Measurements from ENCODE around the gene DPF3.

The DPF3 gene

DNA sequence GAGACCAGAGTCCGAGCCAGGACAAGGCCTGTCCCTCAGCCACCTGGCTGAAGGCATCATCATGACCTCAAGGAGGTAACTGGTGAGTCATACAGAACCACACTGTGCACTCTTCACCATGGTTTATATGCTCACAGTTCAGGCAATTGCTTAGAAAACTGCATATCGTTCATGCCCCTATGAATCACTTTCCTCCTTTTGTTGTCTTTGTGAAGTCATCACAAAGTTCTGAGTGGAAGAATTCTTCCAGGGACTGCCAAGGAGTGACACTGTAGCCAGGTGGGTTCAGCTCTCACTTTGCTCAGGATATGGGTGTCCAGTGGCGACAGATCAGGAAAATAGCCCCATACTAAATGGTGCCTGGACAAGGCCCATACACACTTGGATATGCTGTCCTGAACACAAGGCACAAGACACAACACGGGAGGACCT is 92.5 kb downstream of the DPF3 start:
- no peak for DNase-seq (ENCODE audit: low read depth in 2 of 3, low spot score in 2 of 3)

DNA sequence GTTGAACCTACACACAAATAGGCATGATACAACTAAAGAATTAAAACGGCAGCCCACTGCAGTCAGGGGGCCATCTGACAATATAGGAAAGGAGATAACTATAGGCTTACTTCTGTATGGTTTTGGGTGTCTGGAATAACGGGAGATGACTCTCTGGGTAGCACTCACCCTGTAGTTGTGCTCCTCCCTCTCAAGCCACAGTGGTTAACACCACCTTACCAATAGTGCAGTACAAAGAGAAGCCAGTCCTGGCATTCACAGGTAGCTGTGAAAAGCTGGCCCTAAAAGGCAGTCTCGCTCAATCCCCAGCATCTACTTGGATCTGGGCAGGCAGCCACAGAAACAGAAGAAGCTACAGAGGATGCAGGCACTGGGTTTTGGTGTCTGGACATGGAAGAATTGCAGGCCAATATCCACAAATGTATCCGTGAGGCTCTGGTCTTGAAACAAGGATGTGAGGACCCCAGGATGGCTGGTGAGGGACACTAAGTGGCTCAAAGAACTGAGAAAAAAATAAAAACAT is 93.0 kb downstream of the DPF3 start:
- DNase-seq (ENCODE audit: low read depth in 2 of 3, low spot score in 2 of 3), result no peak

DNA sequence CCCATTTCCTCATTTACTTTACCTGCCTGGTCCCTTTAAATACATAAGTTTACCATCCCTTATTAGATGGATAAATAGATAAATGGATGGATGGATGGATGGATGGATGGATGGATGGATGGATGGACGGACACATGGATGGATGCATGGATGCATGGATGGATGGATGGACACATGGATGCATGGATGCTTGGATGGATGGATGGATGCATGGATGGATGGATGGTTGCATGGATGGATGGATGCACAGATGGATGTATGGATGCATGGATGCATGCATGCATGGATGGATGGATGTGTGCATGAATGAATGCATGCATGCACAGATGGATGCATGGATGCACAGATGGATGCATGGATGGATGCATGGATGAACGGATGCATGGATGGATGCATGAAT is 93.6 kb downstream of the DPF3 start:
- DNase-seq (ENCODE audit: low read depth in 2 of 3, low spot score in 2 of 3), result no peak

DNA sequence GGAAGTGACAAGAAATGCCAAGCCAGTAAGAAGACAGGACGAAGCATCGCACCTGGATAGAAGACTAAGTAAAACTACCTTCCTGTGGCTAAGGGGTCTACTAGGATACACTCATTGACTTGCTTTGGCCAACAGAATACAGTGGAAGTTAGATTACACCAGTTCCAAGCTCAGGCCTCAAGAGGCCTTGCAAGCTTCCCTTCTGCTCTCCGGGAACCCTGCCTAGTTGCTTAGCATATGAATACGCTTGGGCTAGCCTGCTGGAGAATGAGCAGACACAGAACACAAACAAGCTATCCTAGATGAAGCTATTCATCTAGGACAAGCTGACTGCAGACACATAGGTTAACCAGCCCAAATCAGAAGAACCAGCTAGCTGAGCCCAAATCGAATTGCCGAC is 97.0 kb downstream of the DPF3 start:
- DNase-seq (ENCODE audit: low read depth in 2 of 3, low spot score in 2 of 3), result no peak

DNA sequence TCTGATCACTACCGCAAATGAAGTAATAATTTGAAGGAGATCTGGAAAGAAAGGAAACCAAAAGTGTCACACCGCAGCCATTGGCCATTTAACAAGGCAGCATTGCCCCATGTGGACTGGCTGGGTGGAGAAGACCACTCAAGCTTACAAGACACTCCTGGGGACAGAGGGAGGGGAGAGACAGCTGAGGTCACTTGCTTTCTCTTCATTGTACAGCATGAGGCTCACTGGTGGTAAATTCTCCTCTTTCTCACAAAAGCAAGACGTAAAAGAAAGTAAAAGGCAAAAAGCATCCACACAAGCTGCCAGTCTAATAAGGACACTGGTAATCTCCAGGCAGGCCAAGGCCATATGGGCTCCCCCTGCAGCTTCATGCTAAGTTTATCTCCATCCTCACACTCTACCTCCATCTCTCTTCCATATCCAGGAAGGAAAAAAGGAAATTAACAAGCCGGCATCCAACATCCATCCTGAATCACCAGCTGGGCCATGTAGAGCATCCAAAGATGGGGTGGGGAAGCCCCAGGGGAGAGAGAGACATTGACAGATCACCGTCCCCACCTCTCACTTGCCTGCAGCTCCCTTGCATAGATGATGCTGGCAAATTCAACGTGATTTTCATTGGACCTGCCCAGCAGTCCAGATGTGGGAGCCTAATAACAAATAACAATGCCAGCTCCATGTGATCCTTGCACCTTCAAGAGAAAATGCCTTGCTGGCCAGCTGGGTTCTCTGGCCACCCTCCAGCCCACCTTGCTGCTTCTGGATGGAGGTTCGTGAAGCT is 100.6 kb downstream of the DPF3 start:
- no peak for DNase-seq (ENCODE audit: low read depth in 2 of 3, low spot score in 2 of 3)

DNA sequence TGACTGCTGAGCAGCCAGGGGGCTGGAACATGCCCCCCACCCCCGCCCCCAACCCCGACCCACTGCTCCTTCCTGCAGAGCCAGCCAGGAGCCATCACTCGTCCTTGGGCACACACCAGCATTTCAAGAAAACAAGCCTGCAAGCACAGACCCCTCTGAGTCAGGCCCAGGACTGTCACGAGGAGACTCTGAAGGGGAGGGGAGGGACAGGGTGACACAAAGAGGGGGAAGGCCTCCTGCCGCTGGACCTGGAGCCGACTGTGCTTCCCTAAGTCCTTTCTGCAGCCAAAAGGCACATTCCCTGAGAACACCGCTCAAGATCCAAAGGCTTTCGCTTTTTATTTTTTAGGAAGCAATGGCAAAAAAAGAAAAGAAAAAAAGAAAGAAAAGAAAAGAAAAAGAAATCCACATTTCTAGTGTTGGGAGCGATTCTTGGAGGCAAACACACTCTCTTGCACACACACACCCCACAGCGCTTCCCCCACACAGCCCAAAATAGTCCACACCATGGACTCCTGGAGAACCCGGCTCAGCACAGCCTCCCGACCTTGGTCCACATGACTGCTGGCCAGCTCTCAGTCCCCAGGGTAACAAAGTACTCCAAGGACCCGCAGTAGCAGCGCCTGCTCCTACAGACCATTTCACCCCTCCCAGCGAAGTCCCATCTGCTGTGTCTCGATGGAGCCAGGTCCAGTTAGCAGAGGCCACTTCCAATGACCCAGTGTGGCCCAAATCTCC is 101.7 kb downstream of the DPF3 start:
- DNase-seq (ENCODE audit: low read depth in 2 of 3, low spot score in 2 of 3), result no peak

DNA sequence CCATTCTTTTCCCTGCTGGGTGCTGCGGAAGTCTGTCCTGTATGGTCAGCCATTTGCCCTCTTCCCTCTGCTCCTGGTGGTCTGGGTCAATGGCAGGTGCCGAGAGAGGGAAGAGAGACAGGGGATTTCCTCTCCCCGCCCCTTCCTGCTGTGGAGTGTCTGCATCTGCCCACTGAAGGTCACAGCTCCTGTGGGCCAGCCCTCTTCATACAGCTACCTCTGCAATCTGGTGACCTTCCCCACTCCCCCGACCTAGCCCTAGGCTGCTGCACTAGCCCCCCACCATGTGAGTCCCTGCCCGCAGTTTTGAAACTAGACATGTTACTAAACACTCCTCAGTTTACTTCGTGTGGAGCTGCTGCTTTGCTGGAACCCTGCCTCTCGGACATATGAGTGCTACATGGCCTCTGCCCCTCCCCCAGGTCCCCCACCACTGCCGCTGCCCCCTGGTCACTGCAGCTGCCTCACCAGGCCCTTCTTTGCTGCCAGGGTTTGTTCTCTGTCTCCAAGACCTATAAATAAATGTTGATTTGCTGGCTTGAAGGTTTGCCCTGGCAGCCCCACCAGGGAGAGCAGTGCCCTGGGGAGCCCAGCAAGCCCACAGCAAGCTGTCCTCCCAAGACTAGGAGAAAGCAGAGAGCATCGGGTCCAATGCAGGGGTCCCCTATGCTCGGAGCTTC is 102.9 kb downstream of the DPF3 start:
- DNase-seq (ENCODE audit: low read depth in 2 of 3, low spot score in 2 of 3), result no peak

DNA sequence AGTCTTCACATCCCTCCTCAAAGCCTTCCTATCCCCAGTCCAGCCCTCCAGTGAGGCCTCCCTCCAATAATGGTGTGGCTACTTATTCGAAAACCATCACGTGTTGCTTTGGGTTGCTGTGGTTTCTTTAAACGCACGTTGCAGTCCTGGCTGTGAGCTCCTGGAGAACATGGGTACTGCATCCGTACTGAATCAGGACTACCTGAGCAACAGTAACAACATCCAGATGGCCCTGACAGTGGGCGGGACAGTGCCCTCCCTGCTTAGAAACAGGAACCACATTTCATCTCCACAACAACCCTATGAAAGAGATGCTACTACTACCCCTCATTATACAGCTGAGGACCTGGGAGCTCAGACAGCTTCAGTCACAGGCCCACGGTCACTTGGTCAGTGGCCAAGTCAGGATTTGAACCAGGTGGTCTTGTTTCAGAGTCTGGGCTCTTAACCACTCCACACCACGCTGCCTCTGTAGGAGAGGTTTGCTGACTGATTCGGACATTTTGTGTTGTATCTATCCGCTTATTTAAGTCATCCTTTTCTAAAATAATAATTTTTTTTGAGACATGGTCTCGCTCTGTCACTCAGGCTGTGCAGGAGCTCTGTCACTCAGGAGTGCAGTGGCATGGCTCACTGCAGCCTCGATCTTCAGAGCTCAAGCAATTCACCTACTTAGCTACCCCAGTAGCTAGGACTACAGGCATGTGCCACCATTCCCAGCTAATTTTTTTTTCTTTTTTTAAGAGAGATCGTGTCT is 104.8 kb downstream of the DPF3 start:
- no peak for DNase-seq (ENCODE audit: low read depth in 2 of 3, low spot score in 2 of 3)

DNA sequence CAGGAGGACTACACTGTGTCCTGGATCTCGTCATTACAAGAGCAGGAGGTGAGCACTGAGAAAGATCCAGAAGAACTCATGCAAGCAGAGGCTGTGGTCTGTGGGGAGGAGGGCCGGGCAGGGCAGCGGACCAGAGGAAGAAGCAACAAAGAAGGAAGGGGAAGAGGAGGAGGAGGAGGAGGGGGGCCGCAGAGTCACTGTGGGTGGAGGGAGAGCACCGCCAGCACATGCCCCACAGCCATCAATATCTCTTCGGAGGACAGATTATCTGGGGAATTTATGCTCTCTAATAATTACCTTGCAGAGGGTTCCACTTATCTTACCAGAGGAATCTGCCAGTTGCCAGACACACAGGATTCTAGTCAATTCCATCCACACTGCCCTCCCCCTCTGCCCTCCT is 105.6 kb downstream of the DPF3 start:
- DNase-seq (ENCODE audit: low read depth in 2 of 3, low spot score in 2 of 3), result no peak

DNA sequence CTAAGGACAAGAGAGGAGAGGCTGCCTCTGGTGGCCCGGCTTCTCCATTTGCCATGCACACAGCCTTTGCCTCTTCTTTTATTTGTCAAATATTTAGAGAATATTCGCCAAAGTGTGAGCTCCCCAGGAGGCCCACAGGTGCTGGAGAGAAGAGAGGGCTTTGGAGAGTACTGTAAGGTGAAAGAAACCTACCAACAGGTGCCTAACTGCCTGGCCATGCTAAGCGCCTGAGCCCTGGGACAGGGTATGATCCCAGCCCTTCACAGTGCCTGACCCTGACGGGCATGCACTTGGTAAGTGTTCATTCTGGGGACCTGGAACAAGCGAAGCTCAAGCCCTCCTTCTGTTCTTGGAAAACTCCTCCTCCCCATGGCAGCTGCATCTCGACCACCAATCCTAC is 106.1 kb downstream of the DPF3 start:
- no peak for DNase-seq (ENCODE audit: low read depth in 2 of 3, low spot score in 2 of 3)

DNA sequence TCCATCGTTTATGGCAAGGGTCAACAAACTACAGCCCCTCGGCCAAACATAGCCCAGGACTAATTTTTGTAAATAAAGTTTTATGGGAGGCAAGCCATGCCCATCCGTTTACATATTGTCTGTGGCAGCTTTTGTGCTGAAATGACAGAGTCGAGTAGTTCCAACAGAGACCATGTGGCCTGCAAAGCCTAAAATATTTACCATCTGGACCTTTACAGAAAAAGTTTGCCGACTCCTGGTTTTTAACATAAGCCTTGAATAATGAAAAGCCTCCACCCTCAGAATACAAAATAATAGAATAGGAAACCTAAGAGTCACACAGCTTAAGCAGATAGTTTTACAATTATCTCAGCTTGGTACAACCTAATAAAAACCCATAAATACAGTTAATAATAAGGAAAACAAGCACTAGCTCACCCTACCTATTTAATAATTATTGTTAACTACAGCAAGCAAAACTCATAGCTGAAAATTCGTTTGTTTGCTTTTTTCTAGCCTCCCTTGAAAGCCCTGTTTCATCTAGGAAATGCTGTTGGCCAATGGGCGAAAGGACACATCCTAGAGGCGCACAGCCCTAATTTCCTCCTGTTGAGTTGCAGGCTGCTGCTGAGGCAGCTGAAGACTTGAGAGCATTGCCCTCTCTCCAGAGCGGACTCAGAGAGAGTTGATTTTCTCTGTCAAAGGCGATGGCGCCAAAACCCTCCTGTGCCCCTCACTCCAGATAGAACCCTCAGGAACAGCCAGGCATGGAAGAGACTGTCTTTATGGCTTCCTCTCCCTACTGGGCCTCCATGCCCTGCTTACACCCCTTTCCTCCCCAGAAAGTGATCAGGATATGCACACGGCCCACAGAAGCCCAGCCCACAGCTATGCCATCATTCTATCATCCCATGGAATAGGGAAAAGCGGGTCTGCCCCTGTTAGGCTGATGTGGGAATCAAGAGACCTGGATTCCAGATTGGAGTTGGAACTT is 107.2 kb downstream of the DPF3 start:
- DNase-seq (ENCODE audit: low read depth in 2 of 3, low spot score in 2 of 3), result no peak

DNA sequence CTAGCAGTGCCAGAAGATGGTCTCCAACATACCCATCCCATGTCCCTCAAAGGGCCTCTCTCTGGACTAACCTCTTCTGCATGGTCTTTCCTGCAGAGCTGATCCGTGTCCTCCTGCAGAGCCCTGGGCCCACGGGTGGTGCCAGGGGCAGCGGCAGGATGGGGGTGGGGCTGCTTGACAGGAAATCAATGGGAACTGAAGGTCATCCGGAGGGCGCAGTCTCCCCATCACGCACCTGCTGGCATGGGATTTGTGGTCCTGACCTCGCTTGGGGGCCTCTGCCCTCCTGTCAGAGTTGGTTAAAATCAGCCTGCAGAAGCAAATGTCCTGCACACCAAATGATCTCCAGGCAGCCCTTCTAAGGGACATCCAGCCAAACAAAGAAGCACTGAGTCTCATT is 110.2 kb downstream of the DPF3 start:
- DNase-seq (ENCODE audit: low read depth in 2 of 3, low spot score in 2 of 3), result no peak

DNA sequence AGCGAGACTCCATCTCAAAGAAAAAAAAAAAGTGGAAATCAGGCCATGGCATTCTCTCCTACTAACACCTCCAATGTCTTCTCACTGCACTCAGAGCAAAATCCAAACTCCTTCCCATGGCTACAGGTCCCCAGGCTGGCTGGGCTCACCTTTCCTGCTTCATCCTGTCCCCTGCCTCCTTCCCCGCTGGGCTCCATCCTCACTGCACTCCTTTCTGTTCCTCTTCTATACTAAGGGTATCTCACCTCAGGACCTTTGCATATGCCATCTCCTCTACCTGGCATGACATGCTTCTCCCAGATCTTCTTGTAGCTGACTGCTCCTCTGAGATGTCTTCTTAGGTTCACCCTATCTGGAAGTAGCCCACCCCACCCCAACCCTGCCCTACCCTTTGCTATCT is 111.1 kb downstream of the DPF3 start:
- DNase-seq (ENCODE audit: low read depth in 2 of 3, low spot score in 2 of 3), result no peak

DNA sequence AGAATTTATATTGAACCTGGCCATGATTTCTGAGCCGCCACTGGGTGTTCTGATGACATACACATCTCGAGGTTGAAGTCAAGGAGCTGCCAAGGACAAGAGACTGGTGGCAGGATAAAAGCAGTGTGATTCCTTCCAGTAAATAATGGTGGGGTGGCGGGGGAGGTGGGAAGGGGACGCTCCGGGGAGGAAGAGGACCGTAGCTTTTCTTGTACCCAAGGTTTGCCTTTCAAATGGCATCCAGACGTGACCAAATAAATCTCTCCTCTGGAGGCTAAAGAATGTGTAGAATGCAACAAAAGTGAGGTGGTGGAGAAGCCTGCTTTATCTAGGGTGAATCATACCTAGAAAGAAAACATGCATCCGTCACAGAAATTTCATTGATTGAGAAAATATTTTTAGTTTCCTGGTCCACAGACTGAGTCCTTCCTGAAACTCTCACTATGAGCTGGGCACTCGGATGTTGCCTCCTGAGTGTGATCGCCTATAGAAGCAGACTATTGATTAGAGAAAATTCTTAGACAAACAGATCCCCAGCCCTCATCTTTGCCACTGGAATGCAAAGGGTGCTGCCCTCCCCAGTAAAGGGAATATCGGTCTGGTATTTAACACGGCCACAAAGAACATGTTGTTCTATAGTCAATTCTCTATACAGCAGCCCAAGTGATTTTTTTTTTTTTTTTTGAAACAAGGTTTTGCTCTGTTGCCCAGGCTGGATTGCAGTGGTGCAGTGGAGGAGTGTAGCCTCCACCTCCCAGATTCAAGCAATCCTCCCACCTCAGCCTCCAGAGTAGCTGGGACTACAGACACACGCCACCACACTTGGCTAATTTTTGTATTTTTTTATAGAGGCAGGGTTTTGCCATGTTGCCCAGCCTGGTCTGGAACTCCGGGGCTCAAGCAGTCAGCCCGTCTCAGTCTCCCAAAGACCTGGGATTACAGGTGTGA is 112.1 kb downstream of the DPF3 start:
- DNase-seq (ENCODE audit: low read depth in 2 of 3, low spot score in 2 of 3), result no peak

DNA sequence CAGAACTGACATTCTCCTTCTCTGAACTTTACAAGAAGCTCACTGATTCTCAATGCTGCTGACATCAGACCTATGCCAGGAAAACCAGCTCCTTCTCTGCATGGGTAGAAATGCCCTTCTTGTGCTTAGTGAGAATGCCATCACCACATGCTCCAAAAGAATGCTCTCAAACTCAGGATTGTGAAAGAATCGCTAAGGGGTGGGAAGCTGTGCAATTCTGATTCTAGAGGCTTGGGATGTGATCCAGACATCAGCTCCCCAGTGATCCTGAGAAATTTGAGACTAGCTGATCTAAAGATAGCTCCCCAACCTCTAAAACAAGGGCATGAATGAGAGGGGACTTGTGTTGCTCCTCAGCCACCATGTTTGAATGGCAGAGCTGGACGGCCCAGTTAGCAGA is 113.2 kb downstream of the DPF3 start:
- DNase-seq (ENCODE audit: low read depth in 2 of 3, low spot score in 2 of 3), result no peak

DNA sequence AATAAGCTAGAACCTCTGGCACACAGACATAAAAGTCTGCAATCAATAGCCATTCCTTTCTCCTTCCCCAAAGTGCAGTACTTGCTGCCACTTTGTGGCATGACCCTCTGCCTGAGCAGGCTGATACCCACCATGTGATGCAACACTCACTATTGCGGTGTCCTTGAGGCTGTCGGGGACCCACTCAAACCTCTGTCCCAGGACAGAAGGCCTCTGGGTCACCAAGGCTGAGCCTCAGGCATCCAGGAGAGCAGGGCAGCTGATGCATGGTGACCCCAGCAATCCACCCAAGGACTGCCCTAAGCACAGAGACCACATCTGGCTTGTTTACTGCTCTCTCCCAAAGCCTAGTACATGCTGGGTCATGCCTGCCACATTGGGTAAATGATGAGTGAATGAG is 114.2 kb downstream of the DPF3 start:
- no peak for DNase-seq (ENCODE audit: low read depth in 2 of 3, low spot score in 2 of 3)

DNA sequence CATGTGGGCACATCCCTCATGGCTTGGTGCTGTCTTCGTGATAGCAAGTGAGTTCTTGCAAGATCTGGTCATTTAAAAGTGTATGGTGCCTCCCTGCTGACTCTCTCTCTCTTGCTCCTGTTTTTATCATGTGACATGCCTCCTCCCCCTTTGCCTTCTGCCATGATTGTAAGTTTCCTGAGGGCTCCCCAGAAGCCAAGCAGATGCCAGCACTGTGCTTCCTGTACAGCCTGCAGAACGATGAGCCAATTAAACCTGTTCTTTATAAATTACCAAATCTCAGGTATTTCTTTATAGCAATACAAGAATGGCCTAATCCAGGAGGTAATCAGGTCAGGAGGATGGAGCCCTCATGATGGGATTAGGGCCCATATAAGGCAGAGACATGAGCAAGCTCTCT is 116.3 kb downstream of the DPF3 start:
- DNase-seq (ENCODE audit: low read depth in 2 of 3, low spot score in 2 of 3), result no peak

DNA sequence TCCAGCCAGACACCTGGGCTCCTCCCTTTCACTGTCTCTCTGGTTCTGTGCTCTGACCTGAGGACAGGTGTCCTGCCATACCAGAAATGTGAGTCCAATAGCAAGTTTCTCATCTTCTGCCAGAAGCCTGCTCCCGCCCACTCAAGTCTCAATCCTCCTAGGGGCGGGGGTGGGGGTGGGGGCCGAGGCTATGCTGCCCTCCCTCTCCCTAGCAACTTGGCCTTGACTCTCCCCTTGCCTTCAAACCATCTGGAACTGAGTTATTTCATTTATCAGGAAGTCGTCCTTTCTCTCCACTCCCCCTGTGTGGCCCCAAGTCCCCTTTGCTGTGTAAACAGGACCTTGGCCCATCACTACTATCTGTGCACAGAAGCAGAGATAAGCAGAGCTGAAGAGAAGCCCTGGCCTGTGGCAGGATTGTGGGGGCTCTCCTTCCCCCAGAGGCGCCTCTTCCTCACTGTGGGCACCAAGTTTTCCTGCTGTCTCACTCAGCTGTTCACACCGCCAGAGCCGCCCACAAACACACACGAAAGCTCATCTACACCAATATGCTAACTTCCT is 117.1 kb downstream of the DPF3 start:
- DNase-seq (ENCODE audit: low read depth in 2 of 3, low spot score in 2 of 3), result no peak

All from activated CD8-positive, alpha-beta memory T cell treated with anti-CD3 and anti-CD28 coated beads for 48 hours (primary cell).